HCT116 (cell line): Measurements from ENCODE around the gene GEMIN5. TPM values are rescaled to one million over a fixed set of nuclear protein-coding genes. Genes with fewer than 3 reads are reported as not detected.

Experiments used
- ATAC-seq: fragments of 200-7000 bp; cut with Tn5 transposase; 2 replicates; pipeline ENCODE4 v1.9.1; 2020; ENCODE audit warnings: mild to moderate bottlenecking, moderate library complexity
- BruUV-seq: library from RNA; stranded (reverse); fragments of 400-500 nt; replicated peaks from 2 replicates; lab custom pipeline; 2021; lab: Mats Ljungman, UMichigan
- CTCF ChIA-PET: fragments of 300-600 bp; sonication (Branson Sonifier 250); formaldehyde crosslinking; loops from one replicate; lab custom pipeline; 2021; ENCODE audit warnings: antibody characterized with exemption; lab: Charles Lee
- POLR2A ChIA-PET: fragments of 300-600, 350-600 bp; sonication (Branson Sonifier 250); formaldehyde crosslinking; loops from one replicate; lab custom pipeline; 2021; ENCODE audit warnings: antibody characterized with exemption; lab: Charles Lee
- RAD21 ChIA-PET, 2 experiments: fragments of 300-600 bp; sonication (Branson Sonifier 250); formaldehyde crosslinking; loops; one replicate each; lab custom pipeline; 2023; ENCODE audit warnings: low total read pairs in 2 of 2; ENCODE audit not compliant: uncharacterized antibody in 2 of 2, unreplicated experiment in 2 of 2, low non-redundant PET in 1 of 2; lab: Charles Lee
- DNase-seq: peaks from one replicate; pipeline ENCODE4 v3.0.0-alpha.2; 2010; ENCODE audit warnings: low read depth, low spot score
- H2AFZ ChIP-seq: fragments of 200-600 bp; shearing (Covaris generic), sonication (generic); 2 replicates; pipeline ENCODE4 v1.6.1; 2017; ENCODE audit warnings: low read depth, mixed run types, mixed read lengths, antibody characterized with exemption, low read length; ENCODE audit not compliant: poor library complexity, severe bottlenecking
- H3K27ac ChIP-seq: 2 replicates; pipeline ENCODE4 v1.5.1; 2012; ENCODE audit warnings: low read depth, low read length
- H3K27me3 ChIP-seq: fragments of 200-600 bp; sonication (generic); 2 replicates; pipeline ENCODE4 v1.6.1; 2016; ENCODE audit warnings: mixed run types, low read length, mixed read lengths; ENCODE audit not compliant: insufficient read depth
- H3K36me3 ChIP-seq, 2 experiments: fragments of 200-500 bp in 1 of 2; fragments of 200-600 bp in 1 of 2; sonication (Bioruptor generic) in 1 of 2; sonication (generic) in 1 of 2; 2 replicates each; pipeline versions ENCODE4 v1.5.1 to v1.6.1; 2014 to 2016; ENCODE audit warnings: low read length in 2 of 2, inconsistent platforms in 1 of 2, mixed read lengths in 1 of 2, mixed run types in 1 of 2; ENCODE audit not compliant: insufficient read depth in 2 of 2, control insufficient read depth in 1 of 2
- H3K4me1 ChIP-seq, 2 experiments: fragments of 200-600 bp in 1 of 2; sonication (generic) in 1 of 2; 2 replicates each; pipeline versions ENCODE4 v1.5.1 to v1.6.1; 2012 to 2017; ENCODE audit warnings: low read length in 2 of 2, inconsistent platforms in 1 of 2, mild to moderate bottlenecking in 1 of 2, mixed read lengths in 1 of 2, mixed run types in 1 of 2, moderate library complexity in 1 of 2; ENCODE audit not compliant: insufficient read depth in 2 of 2, control insufficient read depth in 1 of 2
- H3K4me2 ChIP-seq: fragments of 200-600 bp; sonication (generic); 2 replicates; pipeline ENCODE4 v1.6.1; 2017; ENCODE audit warnings: mixed run types, low read length, mixed read lengths
- H3K4me3 ChIP-seq, 2 experiments: fragments of 200-600 bp in 1 of 2; sonication (generic) in 1 of 2; replicated peaks in 1 of 2; 2 replicates each; pipeline ENCODE4 v1.5.1; 2011 to 2016; ENCODE audit warnings: low read length in 2 of 2, control low read depth in 1 of 2, low read depth in 1 of 2, mild to moderate bottlenecking in 1 of 2, mixed read lengths in 1 of 2, mixed run types in 1 of 2
- H3K79me2 ChIP-seq: fragments of 200-600 bp; sonication (generic); 2 replicates; pipeline ENCODE4 v1.6.1; 2017; ENCODE audit warnings: mild to moderate bottlenecking, mixed run types, low read length, moderate library complexity, mixed read lengths; ENCODE audit not compliant: insufficient read depth
- H3K9ac ChIP-seq: fragments of 200-600 bp; sonication (generic); 2 replicates; pipeline ENCODE4 v1.6.1; 2016; ENCODE audit warnings: low read length, mixed read lengths
- H3K9me2 ChIP-seq: fragments of 200-600 bp; sonication (generic), shearing (Covaris generic); 2 replicates; pipeline ENCODE4 v1.6.1; 2017; ENCODE audit warnings: mixed run types, mild to moderate bottlenecking, moderate library complexity; ENCODE audit not compliant: insufficient read depth
- H3K9me3 ChIP-seq, 2 experiments: fragments of 200-500 bp in 1 of 2; fragments of 200-600 bp in 1 of 2; sonication (Bioruptor generic) in 1 of 2; sonication (generic) in 1 of 2; 2 replicates each; pipeline ENCODE4 v1.6.1; 2014 to 2017; ENCODE audit warnings: low read length in 2 of 2, mixed read lengths in 2 of 2, inconsistent platforms in 1 of 2, low read depth in 1 of 2, mild to moderate bottlenecking in 1 of 2, mixed run types in 1 of 2, moderate library complexity in 1 of 2; ENCODE audit not compliant: control insufficient read depth in 1 of 2, insufficient read depth in 1 of 2
- H4K20me1 ChIP-seq: fragments of 200-600 bp; sonication (generic), shearing (Covaris generic); 2 replicates; pipeline ENCODE4 v1.6.1; 2017; ENCODE audit warnings: mixed run types, mild to moderate bottlenecking, moderate library complexity; ENCODE audit not compliant: insufficient read depth
- CBX3 ChIP-seq: IDR thresholded peaks from 2 replicates; pipeline ENCODE4 v1.6.1; 2012; ENCODE audit warnings: low read depth
- CEBPB ChIP-seq: IDR thresholded peaks from 2 replicates; pipeline ENCODE4 v1.6.1; 2012; ENCODE audit warnings: low read depth
- EGR1 ChIP-seq: IDR thresholded peaks from 2 replicates; pipeline ENCODE4 v1.6.1; 2012; ENCODE audit warnings: low read depth
- EZH2 ChIP-seq: fragments of 200-600 bp; sonication (generic); IDR thresholded peaks from 2 replicates; pipeline ENCODE4 v1.6.1; 2017; ENCODE audit warnings: antibody characterized with exemption, mixed run types
- FOSL1 ChIP-seq: IDR thresholded peaks from 2 replicates; pipeline ENCODE4 v1.6.1; 2012; ENCODE audit warnings: low read depth
- POLR2A ChIP-seq: IDR thresholded peaks from 2 replicates; pipeline ENCODE4 v1.7.0; 2011; ENCODE audit warnings: borderline replicate concordance; ENCODE audit not compliant: insufficient read depth, insufficient read length; ENCODE audit errors: extremely low read depth
- POLR2AphosphoS5 ChIP-seq: IDR thresholded peaks from 2 replicates; pipeline ENCODE4 v1.6.1; 2011; ENCODE audit warnings: mild to moderate bottlenecking, low read depth, low read length, moderate library complexity
- SIN3A ChIP-seq: IDR thresholded peaks from 2 replicates; pipeline ENCODE4 v1.6.1; 2012; ENCODE audit warnings: low read depth
- SP1 ChIP-seq: IDR thresholded peaks from 2 replicates; pipeline ENCODE4 v1.6.1; 2012; ENCODE audit warnings: low read depth
- SRF ChIP-seq: IDR thresholded peaks from 2 replicates; pipeline ENCODE4 v1.6.1; 2012; ENCODE audit warnings: low read depth
- TCF7L2 ChIP-seq: IDR thresholded peaks from 2 replicates; pipeline ENCODE4 v1.7.0; 2011; ENCODE audit warnings: borderline replicate concordance, inconsistent platforms; ENCODE audit not compliant: insufficient read depth, insufficient read length; ENCODE audit errors: extremely low read depth
- YY1 ChIP-seq: IDR thresholded peaks from 2 replicates; pipeline ENCODE4 v1.6.1; 2011; ENCODE audit warnings: low read length, low read depth, moderate library complexity, mild to moderate bottlenecking; ENCODE audit not compliant: insufficient replicate concordance; ENCODE audit errors: extremely low read depth
- ZFX ChIP-seq: fragments of 450-650 bp; IDR thresholded peaks from 2 replicates; pipeline ENCODE4 v1.6.1; 2017
- ZNF274 ChIP-seq: fragments of 200-500 bp; sonication (Bioruptor generic); IDR thresholded peaks from 2 replicates; pipeline ENCODE4 v1.6.1; 2014; ENCODE audit warnings: mild to moderate bottlenecking, low read depth, low read length, inconsistent platforms
- intact Hi-C: fragments of 100-400 bp; cut with micrococcal nuclease; formaldehyde crosslinking; loops from 2 replicates; pipeline ENCODE4 v1.10.0; 2022
- total RNA-seq: library from RNA; stranded (reverse); gene quantifications from one replicate; pipeline ENCODE4 v1.2.1, GENCODE V29; 2021; ENCODE audit not compliant: unreplicated experiment
- TF ChIP-seq, protein P1 (sequence below): IDR thresholded peaks from 2 replicates; pipeline ENCODE4 v1.6.1; 2011; ENCODE audit warnings: mild to moderate bottlenecking, low read length, moderate library complexity; ENCODE audit not compliant: insufficient replicate concordance; ENCODE audit errors: extremely low read depth
- TF ChIP-seq, protein P2 (sequence below): IDR thresholded peaks from 2 replicates; pipeline ENCODE4 v1.6.1; 2012
- TF ChIP-seq, protein P3 (sequence below): IDR thresholded peaks from 2 replicates; pipeline ENCODE4 v1.6.1; 2012; ENCODE audit warnings: low read depth
- TF ChIP-seq, protein P4 (sequence below): IDR thresholded peaks from 2 replicates; pipeline ENCODE4 v1.6.1; 2012

GEMIN5 gene
- total RNA-seq, 1 experiment from 2014 or later: 35.9 TPM

DNA sequence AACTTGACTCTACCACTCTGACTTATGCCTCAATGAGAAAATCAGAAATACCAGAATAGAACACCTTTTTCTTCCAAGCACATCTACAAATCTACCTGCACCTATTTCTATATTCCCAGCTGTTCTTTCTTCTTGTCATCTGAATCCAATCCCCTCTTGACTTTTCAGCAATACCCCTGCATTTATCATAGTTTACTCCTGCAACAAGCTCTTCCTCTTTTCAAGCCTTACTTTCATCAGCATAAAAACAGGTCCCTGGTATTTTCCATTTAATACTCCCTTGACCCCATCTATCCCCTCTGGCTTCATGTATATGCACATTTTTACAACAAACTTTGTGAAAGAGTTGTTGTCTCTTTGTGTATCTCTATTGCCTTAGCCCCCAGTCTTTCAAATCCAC is 3.1 kb downstream of the GEMIN5 start:
- DNase-seq (no peak), ATAC-seq (no peak)
- H3K4me1 ChIP-seq: peaks cover 0 to 14% of the 10 kb centered on the region in 2 experiments; a peak in 3 of 4 replicates
- no peak for TF ChIP-seq EGR1
- TF ChIP-seq SP1: no peak
- TF ChIP-seq, protein P1, sequence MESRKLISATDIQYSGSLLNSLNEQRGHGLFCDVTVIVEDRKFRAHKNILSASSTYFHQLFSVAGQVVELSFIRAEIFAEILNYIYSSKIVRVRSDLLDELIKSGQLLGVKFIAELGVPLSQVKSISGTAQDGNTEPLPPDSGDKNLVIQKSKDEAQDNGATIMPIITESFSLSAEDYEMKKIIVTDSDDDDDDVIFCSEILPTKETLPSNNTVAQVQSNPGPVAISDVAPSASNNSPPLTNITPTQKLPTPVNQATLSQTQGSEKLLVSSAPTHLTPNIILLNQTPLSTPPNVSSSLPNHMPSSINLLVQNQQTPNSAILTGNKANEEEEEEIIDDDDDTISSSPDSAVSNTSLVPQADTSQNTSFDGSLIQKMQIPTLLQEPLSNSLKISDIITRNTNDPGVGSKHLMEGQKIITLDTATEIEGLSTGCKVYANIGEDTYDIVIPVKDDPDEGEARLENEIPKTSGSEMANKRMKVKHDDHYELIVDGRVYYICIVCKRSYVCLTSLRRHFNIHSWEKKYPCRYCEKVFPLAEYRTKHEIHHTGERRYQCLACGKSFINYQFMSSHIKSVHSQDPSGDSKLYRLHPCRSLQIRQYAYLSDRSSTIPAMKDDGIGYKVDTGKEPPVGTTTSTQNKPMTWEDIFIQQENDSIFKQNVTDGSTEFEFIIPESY: no peak
- TF ChIP-seq, protein P2, sequence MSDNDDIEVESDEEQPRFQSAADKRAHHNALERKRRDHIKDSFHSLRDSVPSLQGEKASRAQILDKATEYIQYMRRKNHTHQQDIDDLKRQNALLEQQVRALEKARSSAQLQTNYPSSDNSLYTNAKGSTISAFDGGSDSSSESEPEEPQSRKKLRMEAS: no peak
- TF ChIP-seq POLR2AphosphoS5: no peak
- no peak for TF ChIP-seq POLR2A
- no peak for TF ChIP-seq SRF
- TF ChIP-seq EZH2: no peak
- TF ChIP-seq YY1: no peak
- TF ChIP-seq, protein P3, sequence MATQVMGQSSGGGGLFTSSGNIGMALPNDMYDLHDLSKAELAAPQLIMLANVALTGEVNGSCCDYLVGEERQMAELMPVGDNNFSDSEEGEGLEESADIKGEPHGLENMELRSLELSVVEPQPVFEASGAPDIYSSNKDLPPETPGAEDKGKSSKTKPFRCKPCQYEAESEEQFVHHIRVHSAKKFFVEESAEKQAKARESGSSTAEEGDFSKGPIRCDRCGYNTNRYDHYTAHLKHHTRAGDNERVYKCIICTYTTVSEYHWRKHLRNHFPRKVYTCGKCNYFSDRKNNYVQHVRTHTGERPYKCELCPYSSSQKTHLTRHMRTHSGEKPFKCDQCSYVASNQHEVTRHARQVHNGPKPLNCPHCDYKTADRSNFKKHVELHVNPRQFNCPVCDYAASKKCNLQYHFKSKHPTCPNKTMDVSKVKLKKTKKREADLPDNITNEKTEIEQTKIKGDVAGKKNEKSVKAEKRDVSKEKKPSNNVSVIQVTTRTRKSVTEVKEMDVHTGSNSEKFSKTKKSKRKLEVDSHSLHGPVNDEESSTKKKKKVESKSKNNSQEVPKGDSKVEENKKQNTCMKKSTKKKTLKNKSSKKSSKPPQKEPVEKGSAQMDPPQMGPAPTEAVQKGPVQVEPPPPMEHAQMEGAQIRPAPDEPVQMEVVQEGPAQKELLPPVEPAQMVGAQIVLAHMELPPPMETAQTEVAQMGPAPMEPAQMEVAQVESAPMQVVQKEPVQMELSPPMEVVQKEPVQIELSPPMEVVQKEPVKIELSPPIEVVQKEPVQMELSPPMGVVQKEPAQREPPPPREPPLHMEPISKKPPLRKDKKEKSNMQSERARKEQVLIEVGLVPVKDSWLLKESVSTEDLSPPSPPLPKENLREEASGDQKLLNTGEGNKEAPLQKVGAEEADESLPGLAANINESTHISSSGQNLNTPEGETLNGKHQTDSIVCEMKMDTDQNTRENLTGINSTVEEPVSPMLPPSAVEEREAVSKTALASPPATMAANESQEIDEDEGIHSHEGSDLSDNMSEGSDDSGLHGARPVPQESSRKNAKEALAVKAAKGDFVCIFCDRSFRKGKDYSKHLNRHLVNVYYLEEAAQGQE: no peak
- TF ChIP-seq CEBPB: no peak
- no peak for TF ChIP-seq ZFX
- TF ChIP-seq CBX3: no peak
- TF ChIP-seq FOSL1: no peak
- no peak for TF ChIP-seq TCF7L2
- TF ChIP-seq, protein P4, sequence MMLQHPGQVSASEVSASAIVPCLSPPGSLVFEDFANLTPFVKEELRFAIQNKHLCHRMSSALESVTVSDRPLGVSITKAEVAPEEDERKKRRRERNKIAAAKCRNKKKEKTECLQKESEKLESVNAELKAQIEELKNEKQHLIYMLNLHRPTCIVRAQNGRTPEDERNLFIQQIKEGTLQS: no peak
- TF ChIP-seq SIN3A: no peak
- TF ChIP-seq ZNF274: no peak
- ChIA-PET RAD21 (no interaction called here), POLR2A (no interaction called here), CTCF (no interaction called here)
- no peak overlapping the region for H3K27ac ChIP-seq
- H3K9ac ChIP-seq: no peak overlapping the region
- intact Hi-C loops: loop anchor here (5.0 to 10.0 kb wide), 2 partner anchors 78 to 280 kb away; partner anchors contain the start of gene CNOT8
- no peaks in the 10 kb centered on the region for H3K9me2 ChIP-seq
- no peak overlapping the region for H3K4me3 ChIP-seq
- H3K79me2 ChIP-seq: peaks cover 58% of the 10 kb centered on the region
- H3K27me3 ChIP-seq: no peaks in the 10 kb centered on the region
- no peaks in the 10 kb centered on the region for H3K9me3 ChIP-seq
- H4K20me1 ChIP-seq: peaks cover 5% of the 10 kb centered on the region; the same call in 1 of the 2 replicates
- no peak overlapping the region for H2AFZ ChIP-seq
- H3K36me3 ChIP-seq: peaks cover 21 to 30% of the 10 kb centered on the region in 2 experiments
- BruUV-seq: no TSS peak
- no peak overlapping the region for H3K4me2 ChIP-seq
